Measurements from ENCODE around the gene PATJ. TPM values are rescaled to one million over a fixed set of nuclear protein-coding genes. Genes with fewer than 3 reads are reported as not detected.

PATJ gene
- total and polyA plus RNA-seq, 2 experiments from 2014 or later: 20.0 to 44.8 TPM

DNA sequence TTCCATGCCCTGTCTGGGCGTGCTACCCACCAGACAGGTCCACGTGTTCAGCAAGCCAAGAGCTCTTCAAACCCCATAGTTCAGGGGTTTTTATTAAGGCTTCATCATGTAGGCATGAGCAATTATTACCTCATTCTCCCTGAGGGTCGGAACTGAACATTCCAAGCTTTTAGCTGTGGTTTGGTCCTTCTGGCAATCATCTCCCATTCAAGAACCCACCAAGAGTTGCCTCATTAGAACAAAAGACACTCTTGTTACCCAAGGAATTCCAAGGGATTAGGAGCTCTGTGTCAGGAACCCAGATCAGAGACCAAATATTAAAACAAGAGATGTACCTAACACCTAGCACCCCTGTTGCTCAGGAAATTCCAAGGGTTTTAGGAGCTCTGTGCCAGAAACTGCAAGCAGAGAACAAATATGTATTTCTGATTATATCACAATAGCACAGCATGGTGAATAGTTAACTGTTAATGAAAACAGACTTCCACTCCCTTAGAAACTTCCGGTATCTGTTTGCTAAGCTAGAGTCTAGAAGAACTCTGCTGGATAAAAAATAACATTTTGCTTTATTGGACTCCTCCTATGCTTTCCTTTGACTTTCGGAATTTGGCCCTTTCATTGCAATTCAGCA, 251.2 kb downstream of the PATJ start:
- Histone ChIP-seq H3K27me3 (no peaks in the 10 kb centered on the region), H3K4me1 (ENCODE audit: insufficient read depth) (no peaks in the 10 kb centered on the region), H3K4me2 (no peak overlapping the region), H3K4me3 (no peak overlapping the region), H3K36me3 (replicated peaks; ENCODE audit: insufficient read depth, low read depth) (no peaks in the 10 kb centered on the region), H3K27ac (no peak overlapping the region), H2AFZ (no peak overlapping the region), H3K9me2 (replicated peaks; ENCODE audit: insufficient read depth) (no peaks in the 10 kb centered on the region), H4K20me1 (ENCODE audit: insufficient read depth, poor library complexity, severe bottlenecking) (no peaks in the 10 kb centered on the region), H3K79me2 (no peaks in the 10 kb centered on the region), H3K9me3 (ENCODE audit: low read depth) (no peaks in the 10 kb centered on the region)
- no peak for DNase-seq (ENCODE audit: low spot score)
- TF ChIP-seq EZH2 (IDR thresholded peaks at IDR 0.05; ENCODE audit: borderline replicate concordance) (no peak), EZH2phosphoT487 (IDR thresholded peaks at IDR 0.05; ENCODE audit: low read depth, severe bottlenecking, unreplicated experiment) (no peak)
- TF ChIP-seq, protein P1, sequence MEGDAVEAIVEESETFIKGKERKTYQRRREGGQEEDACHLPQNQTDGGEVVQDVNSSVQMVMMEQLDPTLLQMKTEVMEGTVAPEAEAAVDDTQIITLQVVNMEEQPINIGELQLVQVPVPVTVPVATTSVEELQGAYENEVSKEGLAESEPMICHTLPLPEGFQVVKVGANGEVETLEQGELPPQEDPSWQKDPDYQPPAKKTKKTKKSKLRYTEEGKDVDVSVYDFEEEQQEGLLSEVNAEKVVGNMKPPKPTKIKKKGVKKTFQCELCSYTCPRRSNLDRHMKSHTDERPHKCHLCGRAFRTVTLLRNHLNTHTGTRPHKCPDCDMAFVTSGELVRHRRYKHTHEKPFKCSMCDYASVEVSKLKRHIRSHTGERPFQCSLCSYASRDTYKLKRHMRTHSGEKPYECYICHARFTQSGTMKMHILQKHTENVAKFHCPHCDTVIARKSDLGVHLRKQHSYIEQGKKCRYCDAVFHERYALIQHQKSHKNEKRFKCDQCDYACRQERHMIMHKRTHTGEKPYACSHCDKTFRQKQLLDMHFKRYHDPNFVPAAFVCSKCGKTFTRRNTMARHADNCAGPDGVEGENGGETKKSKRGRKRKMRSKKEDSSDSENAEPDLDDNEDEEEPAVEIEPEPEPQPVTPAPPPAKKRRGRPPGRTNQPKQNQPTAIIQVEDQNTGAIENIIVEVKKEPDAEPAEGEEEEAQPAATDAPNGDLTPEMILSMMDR (IDR thresholded peaks at IDR 0.05; ENCODE audit: poor library complexity): no peak
- 87% methylated on average over 5 of the region's 5 CpGs for WGBS (ENCODE audit: low lambda C conversion rate, missing lambda C conversion rate)

DNA sequence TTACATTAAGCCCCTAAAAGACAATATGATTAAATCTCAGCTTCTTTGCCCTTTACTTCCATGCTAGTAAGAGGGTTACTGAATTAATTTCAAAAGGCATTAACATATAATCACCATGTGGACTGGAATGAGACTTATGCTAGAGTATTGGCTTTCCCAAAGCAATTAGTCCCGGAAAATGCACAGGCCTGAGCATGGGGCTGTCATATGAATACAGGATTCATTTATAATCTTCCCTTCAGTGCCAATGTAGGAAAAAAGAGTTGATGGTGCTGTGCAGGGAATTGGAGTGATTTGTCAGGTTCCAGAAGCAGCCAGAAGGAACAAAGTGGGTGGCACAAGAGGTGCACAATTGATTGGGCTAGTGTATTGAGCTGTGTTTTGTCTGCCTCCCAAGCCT, 253.4 kb downstream of the PATJ start:
- no peaks in the 10 kb centered on the region for H3K27me3 ChIP-seq
- no peak overlapping the region for H3K4me3 ChIP-seq
- H3K9me3 ChIP-seq (ENCODE audit: low read depth): no peaks in the 10 kb centered on the region
- H3K9me2 ChIP-seq (replicated peaks; ENCODE audit: insufficient read depth): no peaks in the 10 kb centered on the region
- DNase-seq (ENCODE audit: low spot score): no peak
- no peaks in the 10 kb centered on the region for H3K4me1 ChIP-seq (ENCODE audit: insufficient read depth)
- H3K27ac ChIP-seq: no peak overlapping the region
- no peak overlapping the region for H3K4me2 ChIP-seq
- no peaks in the 10 kb centered on the region for H4K20me1 ChIP-seq (ENCODE audit: insufficient read depth, poor library complexity, severe bottlenecking)
- no peaks in the 10 kb centered on the region for H3K36me3 ChIP-seq (replicated peaks; ENCODE audit: insufficient read depth, low read depth)
- H2AFZ ChIP-seq: no peak overlapping the region
- H3K79me2 ChIP-seq: no peaks in the 10 kb centered on the region
- TF ChIP-seq EZH2 (IDR thresholded peaks at IDR 0.05; ENCODE audit: borderline replicate concordance) (no peak), EZH2phosphoT487 (IDR thresholded peaks at IDR 0.05; ENCODE audit: low read depth, severe bottlenecking, unreplicated experiment) (no peak)
- TF ChIP-seq, protein P1 (IDR thresholded peaks at IDR 0.05; ENCODE audit: poor library complexity): no peak
- 96% methylated on average over 1 of the region's 1 CpG for WGBS (ENCODE audit: low lambda C conversion rate, missing lambda C conversion rate)

DNA sequence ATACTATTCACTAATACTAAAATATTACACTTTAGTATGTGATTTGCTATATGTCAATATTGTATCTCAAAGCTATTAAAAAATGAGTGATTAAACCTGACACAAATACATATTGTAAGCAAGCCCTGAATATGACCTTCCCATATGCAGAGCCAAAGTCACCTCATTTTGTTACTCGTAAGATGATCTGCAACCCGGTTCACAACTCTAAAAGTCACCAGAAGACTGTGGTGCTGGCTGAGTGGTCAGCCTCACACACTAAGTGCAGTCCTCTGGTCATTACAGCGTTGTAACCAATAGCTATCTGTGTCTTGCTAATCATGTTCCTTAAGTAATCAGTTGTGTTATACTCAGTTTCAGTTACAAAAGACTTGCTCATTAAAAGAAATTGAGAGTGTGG, 254.8 kb downstream of the PATJ start:
- no peaks in the 10 kb centered on the region for H3K36me3 ChIP-seq (replicated peaks; ENCODE audit: insufficient read depth, low read depth)
- 85% methylated on average over 3 of the region's 3 CpGs for WGBS (ENCODE audit: low lambda C conversion rate, missing lambda C conversion rate)
- TF ChIP-seq EZH2 (IDR thresholded peaks at IDR 0.05; ENCODE audit: borderline replicate concordance): no peak
- no peak for TF ChIP-seq EZH2phosphoT487 (IDR thresholded peaks at IDR 0.05; ENCODE audit: low read depth, severe bottlenecking, unreplicated experiment)
- TF ChIP-seq, protein P1 (IDR thresholded peaks at IDR 0.05; ENCODE audit: poor library complexity): no peak

More for the DNA sequence above, 254.8 kb downstream of the PATJ start:
- Histone ChIP-seq H3K79me2 (no peaks in the 10 kb centered on the region), H2AFZ (no peak overlapping the region), H3K4me1 (ENCODE audit: insufficient read depth) (no peaks in the 10 kb centered on the region), H3K27me3 (no peaks in the 10 kb centered on the region), H3K9me2 (replicated peaks; ENCODE audit: insufficient read depth) (no peaks in the 10 kb centered on the region), H3K4me2 (no peak overlapping the region), H3K4me3 (no peak overlapping the region), H4K20me1 (ENCODE audit: insufficient read depth, poor library complexity, severe bottlenecking) (no peaks in the 10 kb centered on the region), H3K9me3 (ENCODE audit: low read depth) (no peaks in the 10 kb centered on the region), H3K27ac (no peak overlapping the region)
- DNase-seq (ENCODE audit: low spot score): no peak

Data from hepatocyte (in vitro differentiated cells).